NCI-H1105 treated with DMSO at 0.1 percent for 48 hours (cell line): ENCODE measurements around the gene SLFN12L.

ENCODE experiments used
- DNase-seq: peaks from one replicate; lab custom pipeline; 2025; lab: John Stamatoyannopoulos, UW

SLFN12L gene

GRCh38 chr17:35432176-35433074, 105.1 kb downstream of the SLFN12L start, which contains the start of gene SLFN12:
SLFN12 (minus strand) TSS chr17:35432500; CDS start chr17:35423028, 9,472 bp downstream.
- DNase-seq = no peak

- no peak for DNase-seq
Measured at GRCh38 chr17:35429702-35430101, 107.8 kb downstream of the SLFN12L start.

- no peak for DNase-seq
Measured at GRCh38 chr17:35428229-35428628, 109.2 kb downstream of the SLFN12L start.

GRCh38 chr17:35423761-35424160, 113.7 kb downstream of the SLFN12L start:
- no peak for DNase-seq
